ENCODE measurements around the gene COQ9. TPM values are rescaled to one million over a fixed set of nuclear protein-coding genes. Genes with fewer than 3 reads are reported as not detected.

Gene COQ9
- total RNA-seq, 1 donor from 2014 or later: 34.1 TPM

- intact Hi-C loops (cut with micrococcal nuclease): loop anchor here (2.0 to 10.0 kb wide), 3 partner anchors 319 to 451 kb away; partner anchors contain the start of genes CETP and KATNB1
- DNase-seq (no peak), ATAC-seq (ENCODE audit: low read depth) (no peak)
- Mint-ChIP-seq H3K4me3 (peak overlapping the region; percentile 15), H3K4me1 (peaks cover 67% of the 10 kb centered on the region), H3K9me3 (no peaks in the 10 kb centered on the region), H3K36me3 (ENCODE audit: low read depth) (no peaks in the 10 kb centered on the region), H3K27ac (peak overlapping the region; percentile 50), H3K27me3 (no peaks in the 10 kb centered on the region)
- ChIA-PET POLR2A (interaction anchor here (0.6 to 3.6 kb wide), 8 partner anchors 28 to 350 kb away, joined by 3 to 63 read pairs (median 6); no protein-coding TSS in a partner anchor), CTCF (interaction anchor here (0.7 to 5.6 kb wide), 17 partner anchors 16 to 623 kb away, joined by 3 to 215 read pairs (median 4); no protein-coding TSS in a partner anchor)
- no peak for TF ChIP-seq CTCF (IDR thresholded peaks at IDR 0.05)
These were observed 31.2 kb upstream of the COQ9 start for GRCh38 chr16:57416084-57416483.

GRCh38 chr16:57419506-57419905 is 27.8 kb upstream of the COQ9 start:
- intact Hi-C loops (cut with micrococcal nuclease): loop anchor here (1.0 to 10.0 kb wide), 8 partner anchors 100 to 586 kb away; partner anchors contain the start of genes ARL2BP, CETP, KATNB1 and PSME3IP1
- H3K4me3 Mint-ChIP-seq: no peak overlapping the region
- POLR2A ChIA-PET: interaction anchor here (3.2 kb wide), 1 partner anchor 101 kb away, joined by 16 read pairs; no protein-coding TSS in a partner anchor
- H3K9me3 Mint-ChIP-seq: no peaks in the 10 kb centered on the region
- ATAC-seq (ENCODE audit: low read depth): no peak
- no peaks in the 10 kb centered on the region for H3K27me3 Mint-ChIP-seq
- CTCF ChIA-PET: interaction anchor here (0.9 to 5.6 kb wide), 6 partner anchors 22 to 582 kb away, joined by 3 to 215 read pairs (median 6); partner anchors contain the start of gene USB1
- no peaks in the 10 kb centered on the region for H3K36me3 Mint-ChIP-seq (ENCODE audit: low read depth)
- peaks cover 34% of the 10 kb centered on the region for H3K4me1 Mint-ChIP-seq
- TF ChIP-seq CTCF (IDR thresholded peaks at IDR 0.05): no peak
- DNase-seq: no peak
- peak overlapping the region; percentile 76 for H3K27ac Mint-ChIP-seq

GRCh38 chr16:57422026-57422944 is 25.0 kb upstream of the COQ9 start:
- POLR2A ChIA-PET: interaction anchor here (1.0 kb wide), 1 partner anchor 123 kb away, joined by 4 read pairs; no protein-coding TSS in a partner anchor
- no peaks in the 10 kb centered on the region for H3K9me3 Mint-ChIP-seq
- no peak for TF ChIP-seq CTCF (IDR thresholded peaks at IDR 0.05)

GRCh38 chr16:57423152-57423551 is 24.1 kb upstream of the COQ9 start:
- CTCF ChIA-PET: interaction anchor here (0.8 kb wide), 1 partner anchor 122 kb away, joined by 3 read pairs; no protein-coding TSS in a partner anchor
- H3K4me1 Mint-ChIP-seq: peaks cover 9% of the 10 kb centered on the region

More at GRCh38 chr16:57422026-57422944, 25.0 kb upstream of the COQ9 start:
- peaks cover 6% of the 10 kb centered on the region for H3K36me3 Mint-ChIP-seq (ENCODE audit: low read depth)
- peak; percentile 29 for ATAC-seq (ENCODE audit: low read depth)
- H3K27me3 Mint-ChIP-seq: no peaks in the 10 kb centered on the region
- H3K4me1 Mint-ChIP-seq: peaks cover 14% of the 10 kb centered on the region
- no peak for DNase-seq
- H3K4me3 Mint-ChIP-seq: no peak overlapping the region
- CTCF ChIA-PET: interaction anchor here (0.6 to 1.4 kb wide), 5 partner anchors 99 to 338 kb away, joined by 3 to 7 read pairs (median 3); no protein-coding TSS in a partner anchor
- intact Hi-C loops (cut with micrococcal nuclease): no loop called here
- no peak overlapping the region for H3K27ac Mint-ChIP-seq

More at GRCh38 chr16:57423152-57423551, 24.1 kb upstream of the COQ9 start:
- Mint-ChIP-seq H3K9me3 (no peaks in the 10 kb centered on the region), H3K27ac (no peak overlapping the region), H3K27me3 (no peaks in the 10 kb centered on the region), H3K4me3 (no peak overlapping the region), H3K36me3 (ENCODE audit: low read depth) (peaks cover 14% of the 10 kb centered on the region)
- intact Hi-C loops (cut with micrococcal nuclease): no loop called here
- POLR2A ChIA-PET: no interaction called here
- DNase-seq (no peak), ATAC-seq (ENCODE audit: low read depth) (no peak)
- no peak for TF ChIP-seq CTCF (IDR thresholded peaks at IDR 0.05)
